K562 (cell line): ENCODE results near the gene LRRC27.
"Not testable (repeated sequence)": the region's sequence is repeated elsewhere in the genome, so short reads cannot be mapped to it uniquely, and the experiment has no call there.

Source experiments
- BDP1 ChIP-seq: IDR thresholded peaks from 3 replicates; pipeline ENCODE4 v1.6.1; 2011; ENCODE audit not compliant: insufficient read length, insufficient read depth
- HNRNPLL ChIP-seq: fragments of 200-400 bp; formaldehyde crosslinking; IDR thresholded peaks from 2 replicates; pipeline ENCODE4 v1.6.1; 2017; ENCODE audit warnings: low read length, low read depth, mild to moderate bottlenecking; ENCODE audit not compliant: poor library complexity, severe bottlenecking
- POLR2A ChIP-seq: fragments of 450-650 bp; conservative IDR thresholded peaks from 2 replicates; pipeline ENCODE4 v1.6.1; 2016
- ZBTB8A ChIP-seq: fragments of 450-650 bp; IDR thresholded peaks from 2 replicates; pipeline ENCODE4 v1.6.1; 2018; ENCODE audit warnings: mild to moderate bottlenecking, moderate library complexity; ENCODE audit not compliant: partially characterized antibody
- ZC3H11A ChIP-seq: IDR thresholded peaks from 2 replicates; pipeline ENCODE4 v1.6.1; 2012; ENCODE audit warnings: low read depth, low read length, improper control_type of control experiment
- TF ChIP-seq, protein P1 (sequence below), 3 experiments: IDR thresholded peaks in 2 of 3; conservative IDR thresholded peaks in 1 of 3; 2 replicates each; pipeline ENCODE4 v1.5.1; 2011 to 2012; ENCODE audit warnings: low read length in 3 of 3, mild to moderate bottlenecking in 3 of 3, control low read depth in 2 of 3, improper control_type of control experiment in 1 of 3, inconsistent platforms in 1 of 3, low read depth in 1 of 3, mixed read lengths in 1 of 3, moderate library complexity in 1 of 3; ENCODE audit not compliant: insufficient read depth in 2 of 3
- TF ChIP-seq, protein P2 (sequence below): sonication (generic); formaldehyde crosslinking; IDR thresholded peaks from 2 replicates; pipeline ENCODE4 v1.8.1; 2023; ENCODE audit warnings: mild to moderate bottlenecking, missing genetic modification reagents
- TF ChIP-seq, protein P3 (sequence below), 2 experiments: fragments of 450-650 bp in 1 of 2; sonication (generic) in 1 of 2; formaldehyde crosslinking in 1 of 2; IDR thresholded peaks; 2 replicates each; pipeline versions ENCODE4 v1.7.1 to v1.9.0; 2016 to 2022; ENCODE audit warnings: inconsistent platforms in 1 of 2, mild to moderate bottlenecking in 1 of 2, missing genetic modification reagents in 1 of 2

DNA sequence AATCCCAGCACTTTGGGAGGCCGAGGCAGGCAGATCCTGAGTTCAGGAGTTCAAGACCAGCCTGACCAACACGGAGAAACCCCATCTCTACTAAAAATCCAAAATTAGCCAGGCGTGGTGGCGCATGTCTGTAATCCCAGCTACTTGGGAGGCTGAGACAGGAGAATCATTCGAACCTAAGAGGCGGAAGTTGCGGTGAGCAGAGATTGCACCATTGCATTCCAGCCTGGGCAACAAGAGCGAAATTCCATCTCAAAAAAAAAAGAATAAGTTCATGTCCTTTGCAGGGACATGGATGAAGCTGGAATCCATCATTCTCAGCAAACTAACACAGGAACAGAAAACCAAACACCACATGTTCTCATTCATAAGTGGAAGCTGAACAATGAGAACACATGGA is 17.1 kb upstream of the LRRC27 start:
- not testable (repeated sequence) for TF ChIP-seq BDP1, ZBTB8A, HNRNPLL, ZC3H11A, POLR2A
- TF ChIP-seq, protein P1, sequence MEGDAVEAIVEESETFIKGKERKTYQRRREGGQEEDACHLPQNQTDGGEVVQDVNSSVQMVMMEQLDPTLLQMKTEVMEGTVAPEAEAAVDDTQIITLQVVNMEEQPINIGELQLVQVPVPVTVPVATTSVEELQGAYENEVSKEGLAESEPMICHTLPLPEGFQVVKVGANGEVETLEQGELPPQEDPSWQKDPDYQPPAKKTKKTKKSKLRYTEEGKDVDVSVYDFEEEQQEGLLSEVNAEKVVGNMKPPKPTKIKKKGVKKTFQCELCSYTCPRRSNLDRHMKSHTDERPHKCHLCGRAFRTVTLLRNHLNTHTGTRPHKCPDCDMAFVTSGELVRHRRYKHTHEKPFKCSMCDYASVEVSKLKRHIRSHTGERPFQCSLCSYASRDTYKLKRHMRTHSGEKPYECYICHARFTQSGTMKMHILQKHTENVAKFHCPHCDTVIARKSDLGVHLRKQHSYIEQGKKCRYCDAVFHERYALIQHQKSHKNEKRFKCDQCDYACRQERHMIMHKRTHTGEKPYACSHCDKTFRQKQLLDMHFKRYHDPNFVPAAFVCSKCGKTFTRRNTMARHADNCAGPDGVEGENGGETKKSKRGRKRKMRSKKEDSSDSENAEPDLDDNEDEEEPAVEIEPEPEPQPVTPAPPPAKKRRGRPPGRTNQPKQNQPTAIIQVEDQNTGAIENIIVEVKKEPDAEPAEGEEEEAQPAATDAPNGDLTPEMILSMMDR (IDR thresholded peaks at IDR 0.05 in 2 of 3, conservative IDR thresholded peaks at IDR 0.05 in 1 of 3; ENCODE audit: insufficient read depth in 2 of 3, low read depth in 1 of 3, low read length in 3 of 3): not testable (repeated sequence)
- TF ChIP-seq, protein P2, sequence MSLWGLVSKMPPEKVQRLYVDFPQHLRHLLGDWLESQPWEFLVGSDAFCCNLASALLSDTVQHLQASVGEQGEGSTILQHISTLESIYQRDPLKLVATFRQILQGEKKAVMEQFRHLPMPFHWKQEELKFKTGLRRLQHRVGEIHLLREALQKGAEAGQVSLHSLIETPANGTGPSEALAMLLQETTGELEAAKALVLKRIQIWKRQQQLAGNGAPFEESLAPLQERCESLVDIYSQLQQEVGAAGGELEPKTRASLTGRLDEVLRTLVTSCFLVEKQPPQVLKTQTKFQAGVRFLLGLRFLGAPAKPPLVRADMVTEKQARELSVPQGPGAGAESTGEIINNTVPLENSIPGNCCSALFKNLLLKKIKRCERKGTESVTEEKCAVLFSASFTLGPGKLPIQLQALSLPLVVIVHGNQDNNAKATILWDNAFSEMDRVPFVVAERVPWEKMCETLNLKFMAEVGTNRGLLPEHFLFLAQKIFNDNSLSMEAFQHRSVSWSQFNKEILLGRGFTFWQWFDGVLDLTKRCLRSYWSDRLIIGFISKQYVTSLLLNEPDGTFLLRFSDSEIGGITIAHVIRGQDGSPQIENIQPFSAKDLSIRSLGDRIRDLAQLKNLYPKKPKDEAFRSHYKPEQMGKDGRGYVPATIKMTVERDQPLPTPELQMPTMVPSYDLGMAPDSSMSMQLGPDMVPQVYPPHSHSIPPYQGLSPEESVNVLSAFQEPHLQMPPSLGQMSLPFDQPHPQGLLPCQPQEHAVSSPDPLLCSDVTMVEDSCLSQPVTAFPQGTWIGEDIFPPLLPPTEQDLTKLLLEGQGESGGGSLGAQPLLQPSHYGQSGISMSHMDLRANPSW (CRISPR knock-in tag): not testable (repeated sequence)
- TF ChIP-seq, protein P3, sequence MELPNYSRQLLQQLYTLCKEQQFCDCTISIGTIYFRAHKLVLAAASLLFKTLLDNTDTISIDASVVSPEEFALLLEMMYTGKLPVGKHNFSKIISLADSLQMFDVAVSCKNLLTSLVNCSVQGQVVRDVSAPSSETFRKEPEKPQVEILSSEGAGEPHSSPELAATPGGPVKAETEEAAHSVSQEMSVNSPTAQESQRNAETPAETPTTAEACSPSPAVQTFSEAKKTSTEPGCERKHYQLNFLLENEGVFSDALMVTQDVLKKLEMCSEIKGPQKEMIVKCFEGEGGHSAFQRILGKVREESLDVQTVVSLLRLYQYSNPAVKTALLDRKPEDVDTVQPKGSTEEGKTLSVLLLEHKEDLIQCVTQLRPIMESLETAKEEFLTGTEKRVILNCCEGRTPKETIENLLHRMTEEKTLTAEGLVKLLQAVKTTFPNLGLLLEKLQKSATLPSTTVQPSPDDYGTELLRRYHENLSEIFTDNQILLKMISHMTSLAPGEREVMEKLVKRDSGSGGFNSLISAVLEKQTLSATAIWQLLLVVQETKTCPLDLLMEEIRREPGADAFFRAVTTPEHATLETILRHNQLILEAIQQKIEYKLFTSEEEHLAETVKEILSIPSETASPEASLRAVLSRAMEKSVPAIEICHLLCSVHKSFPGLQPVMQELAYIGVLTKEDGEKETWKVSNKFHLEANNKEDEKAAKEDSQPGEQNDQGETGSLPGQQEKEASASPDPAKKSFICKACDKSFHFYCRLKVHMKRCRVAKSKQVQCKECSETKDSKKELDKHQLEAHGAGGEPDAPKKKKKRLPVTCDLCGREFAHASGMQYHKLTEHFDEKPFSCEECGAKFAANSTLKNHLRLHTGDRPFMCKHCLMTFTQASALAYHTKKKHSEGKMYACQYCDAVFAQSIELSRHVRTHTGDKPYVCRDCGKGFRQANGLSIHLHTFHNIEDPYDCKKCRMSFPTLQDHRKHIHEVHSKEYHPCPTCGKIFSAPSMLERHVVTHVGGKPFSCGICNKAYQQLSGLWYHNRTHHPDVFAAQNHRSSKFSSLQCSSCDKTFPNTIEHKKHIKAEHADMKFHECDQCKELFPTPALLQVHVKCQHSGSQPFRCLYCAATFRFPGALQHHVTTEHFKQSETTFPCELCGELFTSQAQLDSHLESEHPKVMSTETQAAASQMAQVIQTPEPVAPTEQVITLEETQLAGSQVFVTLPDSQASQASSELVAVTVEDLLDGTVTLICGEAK (IDR thresholded peaks at IDR 0.05): not testable (repeated sequence)
- TF ChIP-seq, protein P3 (CRISPR knock-in tag; IDR thresholded peaks at IDR 0.05): not testable (repeated sequence)
